HepG2 (cell line): Measurements from ENCODE around the gene PSRC1. TPM values are rescaled to one million over a fixed set of nuclear protein-coding genes. Genes with fewer than 3 reads are reported as not detected.

Experiments
- FOXM1 ChIP-seq: sonication (generic); formaldehyde crosslinking; IDR thresholded peaks from 2 replicates; pipeline ENCODE4 v1.5.0; 2020; ENCODE audit warnings: missing genetic modification reagents
- FOXP1 ChIP-seq, 2 experiments: fragments of 450-650 bp in 1 of 2; IDR thresholded peaks; 2 replicates each; pipeline ENCODE4 v1.6.1; 2017 to 2018; ENCODE audit warnings: antibody characterized with exemption in 1 of 2
- HNRNPK ChIP-seq: fragments of 200-400 bp; formaldehyde crosslinking; IDR thresholded peaks from 2 replicates; pipeline ENCODE4 v1.6.1; 2018; ENCODE audit warnings: low read length, low read depth, moderate library complexity, mild to moderate bottlenecking; ENCODE audit not compliant: poor library complexity, severe bottlenecking
- KLF11 ChIP-seq: IDR thresholded peaks from 2 replicates; pipeline ENCODE4 v1.6.1; 2016; ENCODE audit warnings: missing compliant biosample characterization
- MXD4 ChIP-seq: IDR thresholded peaks from 2 replicates; pipeline ENCODE4 v1.6.1; 2016; ENCODE audit warnings: mild to moderate bottlenecking, missing biosample characterization, missing genetic modification reagents
- NCOA2 ChIP-seq: sonication (generic); formaldehyde crosslinking; IDR thresholded peaks from 2 replicates; pipeline ENCODE4 v1.8.0; 2022; ENCODE audit warnings: inconsistent platforms
- PCBP1 ChIP-seq: fragments of 200-400 bp; formaldehyde crosslinking; IDR thresholded peaks from 2 replicates; pipeline ENCODE4 v1.6.1; 2017; ENCODE audit warnings: mild to moderate bottlenecking, low read depth, low read length, borderline replicate concordance
- ZBTB1 ChIP-seq: sonication (generic); formaldehyde crosslinking; IDR thresholded peaks from 2 replicates; pipeline ENCODE4 v1.4.0; 2020; ENCODE audit warnings: missing genetic modification reagents, borderline replicate concordance
- ZBTB3 ChIP-seq: sonication (generic); formaldehyde crosslinking; IDR thresholded peaks from 2 replicates; pipeline ENCODE4 v1.4.0; 2020; ENCODE audit warnings: low read depth, mild to moderate bottlenecking, moderate library complexity, missing genetic modification reagents, borderline replicate concordance
- ZNF256 ChIP-seq: sonication (generic); formaldehyde crosslinking; conservative IDR thresholded peaks from 2 replicates; pipeline ENCODE4 v1.4.0; 2020; ENCODE audit warnings: missing genetic modification reagents
- ZNF558 ChIP-seq: sonication (generic); formaldehyde crosslinking; IDR thresholded peaks from 2 replicates; pipeline ENCODE4 v1.9.0; 2022; ENCODE audit warnings: mild to moderate bottlenecking, missing genetic modification reagents, borderline replicate concordance
- ZNF781 ChIP-seq: sonication (generic); formaldehyde crosslinking; IDR thresholded peaks from 2 replicates; pipeline ENCODE4 v1.5.1; 2020; ENCODE audit warnings: borderline replicate concordance, mild to moderate bottlenecking, missing genetic modification reagents; ENCODE audit errors: not compliant biosample characterization
- polyA plus RNA-seq, 8 experiments: library from polyadenylated mRNA; depleted of rRNA in 3 of 8; stranded (reverse) in 7 of 8; unstranded in 1 of 8; fragments of >200 nt; fragmentation: Illumina TruSeq in 4 of 8; extraction: Trizol in 4 of 8; gene quantifications; 2 replicates each; pipeline versions ENCODE4 v1.2.1 to v1.2.3, GENCODE V29; 2011 to 2016; ENCODE audit warnings: low read depth in 4 of 8, missing spikeins in 1 of 8, mixed read lengths in 1 of 8; ENCODE audit not compliant: insufficient read depth in 1 of 8
- total RNA-seq, 5 experiments: library from RNA; depleted of rRNA; stranded (reverse); fragments of >200 nt; fragmentation: Illumina TruSeq; extraction: Trizol; gene quantifications; 2 replicates each; pipeline ENCODE4 v1.2.3, GENCODE V29; 2016; ENCODE audit warnings: low read depth in 1 of 5
- TF ChIP-seq, protein P1 (sequence below): fragments of 450-650 bp; IDR thresholded peaks from 2 replicates; pipeline ENCODE4 v1.6.1; 2017; ENCODE audit warnings: mild to moderate bottlenecking
- TF ChIP-seq, protein P2 (sequence below): sonication (generic); formaldehyde crosslinking; IDR thresholded peaks from 2 replicates; pipeline ENCODE4 v1.4.0; 2020; ENCODE audit warnings: missing genetic modification reagents
- TF ChIP-seq, protein P3 (sequence below): sonication (generic); formaldehyde crosslinking; IDR thresholded peaks from 2 replicates; pipeline ENCODE4 v1.4.0; 2020; ENCODE audit warnings: missing genetic modification reagents
- TF ChIP-seq, protein P4 (sequence below): sonication (generic); formaldehyde crosslinking; IDR thresholded peaks from 2 replicates; pipeline ENCODE4 v1.4.0; 2020; ENCODE audit warnings: missing genetic modification reagents, borderline replicate concordance
- TF ChIP-seq, protein P5 (sequence below): IDR thresholded peaks from 2 replicates; pipeline ENCODE4 v1.6.1; 2016; ENCODE audit warnings: missing compliant biosample characterization, missing genetic modification reagents, borderline replicate concordance

The PSRC1 gene
- total and polyA plus RNA-seq, 2 of the 13 experiments (the other 11 are each of a cell fraction or from before 2014, with no cell fraction given), result 28.6 to 30.3 TPM

DNA sequence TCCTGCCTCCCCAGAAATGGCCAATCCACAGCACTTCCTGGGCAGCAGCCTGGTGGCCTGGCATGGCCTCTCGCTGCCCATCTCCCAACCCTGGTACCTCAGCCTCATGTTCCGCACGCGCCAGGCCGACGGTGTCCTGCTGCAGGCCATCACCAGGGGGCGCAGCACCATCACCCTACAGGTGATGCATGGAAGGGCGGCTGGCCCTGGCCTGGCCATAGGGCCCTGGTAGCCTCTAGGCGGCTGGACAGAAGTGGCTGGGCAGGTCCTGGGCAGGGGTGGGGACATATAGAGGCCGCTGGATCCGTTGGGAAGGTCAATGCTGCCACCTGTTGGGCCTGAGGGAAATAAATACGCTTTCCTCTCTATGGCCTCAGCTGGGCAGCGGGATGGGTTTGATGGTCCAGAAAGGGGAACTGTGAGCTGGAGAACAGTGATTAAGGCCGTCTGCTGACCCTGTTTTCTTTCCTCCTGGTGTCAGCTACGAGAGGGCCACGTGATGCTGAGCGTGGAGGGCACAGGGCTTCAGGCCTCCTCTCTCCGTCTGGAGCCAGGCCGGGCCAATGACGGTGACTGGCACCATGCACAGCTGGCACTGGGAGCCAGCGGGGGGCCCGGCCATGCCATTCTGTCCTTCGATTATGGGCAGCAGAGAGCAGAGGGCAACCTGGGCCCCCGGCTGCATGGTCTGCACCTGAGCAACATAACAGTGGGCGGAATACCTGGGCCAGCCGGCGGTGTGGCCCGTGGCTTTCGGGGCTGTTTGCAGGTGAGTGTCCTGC lies 19.2 kb downstream of the PSRC1 start (continued):
- TF ChIP-seq, protein P1, sequence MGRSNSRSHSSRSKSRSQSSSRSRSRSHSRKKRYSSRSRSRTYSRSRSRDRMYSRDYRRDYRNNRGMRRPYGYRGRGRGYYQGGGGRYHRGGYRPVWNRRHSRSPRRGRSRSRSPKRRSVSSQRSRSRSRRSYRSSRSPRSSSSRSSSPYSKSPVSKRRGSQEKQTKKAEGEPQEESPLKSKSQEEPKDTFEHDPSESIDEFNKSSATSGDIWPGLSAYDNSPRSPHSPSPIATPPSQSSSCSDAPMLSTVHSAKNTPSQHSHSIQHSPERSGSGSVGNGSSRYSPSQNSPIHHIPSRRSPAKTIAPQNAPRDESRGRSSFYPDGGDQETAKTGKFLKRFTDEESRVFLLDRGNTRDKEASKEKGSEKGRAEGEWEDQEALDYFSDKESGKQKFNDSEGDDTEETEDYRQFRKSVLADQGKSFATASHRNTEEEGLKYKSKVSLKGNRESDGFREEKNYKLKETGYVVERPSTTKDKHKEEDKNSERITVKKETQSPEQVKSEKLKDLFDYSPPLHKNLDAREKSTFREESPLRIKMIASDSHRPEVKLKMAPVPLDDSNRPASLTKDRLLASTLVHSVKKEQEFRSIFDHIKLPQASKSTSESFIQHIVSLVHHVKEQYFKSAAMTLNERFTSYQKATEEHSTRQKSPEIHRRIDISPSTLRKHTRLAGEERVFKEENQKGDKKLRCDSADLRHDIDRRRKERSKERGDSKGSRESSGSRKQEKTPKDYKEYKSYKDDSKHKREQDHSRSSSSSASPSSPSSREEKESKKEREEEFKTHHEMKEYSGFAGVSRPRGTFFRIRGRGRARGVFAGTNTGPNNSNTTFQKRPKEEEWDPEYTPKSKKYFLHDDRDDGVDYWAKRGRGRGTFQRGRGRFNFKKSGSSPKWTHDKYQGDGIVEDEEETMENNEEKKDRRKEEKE, result no peak
- TF ChIP-seq ZNF558 (CRISPR knock-in tag) (no peak), FOXM1 (CRISPR knock-in tag) (no peak), HNRNPK (no peak), PCBP1 (0 out of 2 replicates have a peak, but pooled peaks have one; percentile 56), MXD4 (CRISPR knock-in tag) (peak; percentile 53; the same call in 1 of the 2 replicates), KLF11 (CRISPR knock-in tag) (peak; percentile 54; the same call in 1 of the 2 replicates), ZBTB3 (CRISPR knock-in tag) (no peak; the same call in 1 of the 2 replicates), ZNF781 (CRISPR knock-in tag) (no peak), ZBTB1 (CRISPR knock-in tag) (no peak), FOXP1 (IDR thresholded peaks at IDR 0.05) (no peak), FOXP1 (CRISPR knock-in tag; IDR thresholded peaks at IDR 0.05) (no peak), ZNF256 (CRISPR knock-in tag) (no peak), NCOA2 (CRISPR knock-in tag) (no peak)
- TF ChIP-seq, protein P2, sequence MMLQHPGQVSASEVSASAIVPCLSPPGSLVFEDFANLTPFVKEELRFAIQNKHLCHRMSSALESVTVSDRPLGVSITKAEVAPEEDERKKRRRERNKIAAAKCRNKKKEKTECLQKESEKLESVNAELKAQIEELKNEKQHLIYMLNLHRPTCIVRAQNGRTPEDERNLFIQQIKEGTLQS, result no peak
- TF ChIP-seq, protein P3, sequence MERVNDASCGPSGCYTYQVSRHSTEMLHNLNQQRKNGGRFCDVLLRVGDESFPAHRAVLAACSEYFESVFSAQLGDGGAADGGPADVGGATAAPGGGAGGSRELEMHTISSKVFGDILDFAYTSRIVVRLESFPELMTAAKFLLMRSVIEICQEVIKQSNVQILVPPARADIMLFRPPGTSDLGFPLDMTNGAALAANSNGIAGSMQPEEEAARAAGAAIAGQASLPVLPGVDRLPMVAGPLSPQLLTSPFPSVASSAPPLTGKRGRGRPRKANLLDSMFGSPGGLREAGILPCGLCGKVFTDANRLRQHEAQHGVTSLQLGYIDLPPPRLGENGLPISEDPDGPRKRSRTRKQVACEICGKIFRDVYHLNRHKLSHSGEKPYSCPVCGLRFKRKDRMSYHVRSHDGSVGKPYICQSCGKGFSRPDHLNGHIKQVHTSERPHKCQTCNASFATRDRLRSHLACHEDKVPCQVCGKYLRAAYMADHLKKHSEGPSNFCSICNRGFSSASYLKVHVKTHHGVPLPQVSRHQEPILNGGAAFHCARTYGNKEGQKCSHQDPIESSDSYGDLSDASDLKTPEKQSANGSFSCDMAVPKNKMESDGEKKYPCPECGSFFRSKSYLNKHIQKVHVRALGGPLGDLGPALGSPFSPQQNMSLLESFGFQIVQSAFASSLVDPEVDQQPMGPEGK (CRISPR knock-in tag), result peak; percentile 71
- TF ChIP-seq, protein P4, sequence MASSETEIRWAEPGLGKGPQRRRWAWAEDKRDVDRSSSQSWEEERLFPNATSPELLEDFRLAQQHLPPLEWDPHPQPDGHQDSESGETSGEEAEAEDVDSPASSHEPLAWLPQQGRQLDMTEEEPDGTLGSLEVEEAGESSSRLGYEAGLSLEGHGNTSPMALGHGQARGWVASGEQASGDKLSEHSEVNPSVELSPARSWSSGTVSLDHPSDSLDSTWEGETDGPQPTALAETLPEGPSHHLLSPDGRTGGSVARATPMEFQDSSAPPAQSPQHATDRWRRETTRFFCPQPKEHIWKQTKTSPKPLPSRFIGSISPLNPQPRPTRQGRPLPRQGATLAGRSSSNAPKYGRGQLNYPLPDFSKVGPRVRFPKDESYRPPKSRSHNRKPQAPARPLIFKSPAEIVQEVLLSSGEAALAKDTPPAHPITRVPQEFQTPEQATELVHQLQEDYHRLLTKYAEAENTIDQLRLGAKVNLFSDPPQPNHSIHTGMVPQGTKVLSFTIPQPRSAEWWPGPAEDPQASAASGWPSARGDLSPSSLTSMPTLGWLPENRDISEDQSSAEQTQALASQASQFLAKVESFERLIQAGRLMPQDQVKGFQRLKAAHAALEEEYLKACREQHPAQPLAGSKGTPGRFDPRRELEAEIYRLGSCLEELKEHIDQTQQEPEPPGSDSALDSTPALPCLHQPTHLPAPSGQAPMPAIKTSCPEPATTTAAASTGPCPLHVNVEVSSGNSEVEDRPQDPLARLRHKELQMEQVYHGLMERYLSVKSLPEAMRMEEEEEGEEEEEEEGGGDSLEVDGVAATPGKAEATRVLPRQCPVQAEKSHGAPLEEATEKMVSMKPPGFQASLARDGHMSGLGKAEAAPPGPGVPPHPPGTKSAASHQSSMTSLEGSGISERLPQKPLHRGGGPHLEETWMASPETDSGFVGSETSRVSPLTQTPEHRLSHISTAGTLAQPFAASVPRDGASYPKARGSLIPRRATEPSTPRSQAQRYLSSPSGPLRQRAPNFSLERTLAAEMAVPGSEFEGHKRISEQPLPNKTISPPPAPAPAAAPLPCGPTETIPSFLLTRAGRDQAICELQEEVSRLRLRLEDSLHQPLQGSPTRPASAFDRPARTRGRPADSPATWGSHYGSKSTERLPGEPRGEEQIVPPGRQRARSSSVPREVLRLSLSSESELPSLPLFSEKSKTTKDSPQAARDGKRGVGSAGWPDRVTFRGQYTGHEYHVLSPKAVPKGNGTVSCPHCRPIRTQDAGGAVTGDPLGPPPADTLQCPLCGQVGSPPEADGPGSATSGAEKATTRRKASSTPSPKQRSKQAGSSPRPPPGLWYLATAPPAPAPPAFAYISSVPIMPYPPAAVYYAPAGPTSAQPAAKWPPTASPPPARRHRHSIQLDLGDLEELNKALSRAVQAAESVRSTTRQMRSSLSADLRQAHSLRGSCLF, result no peak
- TF ChIP-seq, protein P5, sequence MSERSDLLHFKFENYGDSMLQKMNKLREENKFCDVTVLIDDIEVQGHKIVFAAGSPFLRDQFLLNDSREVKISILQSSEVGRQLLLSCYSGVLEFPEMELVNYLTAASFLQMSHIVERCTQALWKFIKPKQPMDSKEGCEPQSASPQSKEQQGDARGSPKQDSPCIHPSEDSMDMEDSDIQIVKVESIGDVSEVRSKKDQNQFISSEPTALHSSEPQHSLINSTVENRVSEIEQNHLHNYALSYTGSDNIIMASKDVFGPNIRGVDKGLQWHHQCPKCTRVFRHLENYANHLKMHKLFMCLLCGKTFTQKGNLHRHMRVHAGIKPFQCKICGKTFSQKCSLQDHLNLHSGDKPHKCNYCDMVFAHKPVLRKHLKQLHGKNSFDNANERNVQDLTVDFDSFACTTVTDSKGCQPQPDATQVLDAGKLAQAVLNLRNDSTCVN, result no peak
